ENCODE measurements around the gene SLC34A1. TPM values are rescaled to one million over a fixed set of nuclear protein-coding genes. Genes with fewer than 3 reads are reported as not detected.

SLC34A1 gene
- total and polyA plus RNA-seq, 2 of the 13 experiments (the other 11 are each of a cell fraction or from before 2014, with no cell fraction given) = 0.03 to 0.20 TPM

GRCh38 chr5:177378884-177379883 lies 5.0 kb upstream of the SLC34A1 start (continued):
- TF ChIP-seq GMEB1 (CRISPR knock-in tag; IDR thresholded peaks at IDR 0.05; ENCODE audit: borderline replicate concordance) (0 out of 2 replicates have a peak, but pooled peaks have one; percentile 31), ZNF766 (CRISPR knock-in tag; IDR thresholded peaks at IDR 0.05; ENCODE audit: borderline replicate concordance) (peak; percentile 87)

GRCh38 chr5:177380805-177381126 lies 3.5 kb upstream of the SLC34A1 start:
- Histone ChIP-seq H3K9ac (ENCODE audit: insufficient read depth, low read depth, low read length) (no peak overlapping the region), H3K9me3 (ENCODE audit: low read length) (no peaks in the 10 kb centered on the region), H3K27ac (ENCODE audit: extremely low read length, insufficient read depth, low read length) (no peak overlapping the region), H3K79me2 (ENCODE audit: insufficient read depth, low read length) (no peaks in the 10 kb centered on the region), H3K4me2 (ENCODE audit: low read depth, low read length) (no peak overlapping the region), H3K36me3 (replicated peaks in 1 of 2; ENCODE audit: control insufficient read depth in 1 of 2, insufficient read depth in 2 of 2, low read length in 2 of 2) (no peaks in the 10 kb centered on the region), H4K20me1 (ENCODE audit: insufficient read depth, low read length) (no peaks in the 10 kb centered on the region), H3K27me3 (ENCODE audit: control insufficient read depth in 1 of 2, insufficient read depth in 2 of 2, low read length in 2 of 2) (peaks cover 6 to 7% of the 10 kb centered on the region in 2 experiments; a peak in 3 of 5 replicates), H3K4me3 (replicated peaks in 1 of 3; ENCODE audit: insufficient read depth in 1 of 3, low read depth in 2 of 3, low read length in 3 of 3) (no peak overlapping the region), H3K4me1 (ENCODE audit: insufficient read depth, low read length) (peaks cover 85% of the 10 kb centered on the region), H2AFZ (ENCODE audit: low read length) (no peak overlapping the region)
- TF ChIP-seq ELF4 (CRISPR knock-in tag; IDR thresholded peaks at IDR 0.05; ENCODE audit: borderline replicate concordance) = no peak
- peak; percentile 81 for TF ChIP-seq ZNF121 (CRISPR knock-in tag; IDR thresholded peaks at IDR 0.05)
- no TSS peak for BruUV-seq (replicated peaks)
- intact Hi-C loops (cut with micrococcal nuclease; ENCODE audit: unreplicated experiment) = no loop called here
- in situ Hi-C loops (cut with HindIII; ENCODE audit: extremely low pct_ligation_motif_present, low pct_unique_long_range_greater_than_20kb) = no loop called here
- ChIA-PET CTCF (ENCODE audit: low intra/inter-chr PET ratio, low total read pairs) (no interaction called here), POLR2A (interaction anchor here (1.0 to 4.9 kb wide), 3 partner anchors 9 to 116 kb away, joined by 3 to 239 read pairs (median 28); partner anchors contain the start of gene PDLIM7)
- ATAC-seq (no peak), FAIRE-seq (no peak), DNase-seq (ENCODE audit: low spot score) (no peak)
- WGBS (ENCODE audit: low lambda C conversion rate) = over 99% methylated on average over 6 of the region's 6 CpGs
